Vagina (tissue), 2 donors: Measurements from ENCODE around the gene KLHDC9. TPM values are rescaled to one million over a fixed set of nuclear protein-coding genes. Genes with fewer than 3 reads are reported as not detected.

Experiments used
- DNase-seq, 2 donors: peaks; one replicate each; pipeline ENCODE4 v3.0.0-alpha.2; 2017; ENCODE audit errors: extremely low spot score in 2 of 2
- H3K27ac ChIP-seq: fragments of 200-600 bp; sonication (generic); one replicate; pipeline ENCODE4 v1.5.1; 2019
- H3K27me3 ChIP-seq: fragments of 200-600 bp; sonication (generic); one replicate; pipeline ENCODE4 v1.5.1; 2019
- H3K36me3 ChIP-seq, 2 donors: fragments of 200-600 bp; sonication (generic); one replicate each; pipeline ENCODE4 v1.5.1; 2017 to 2019
- H3K4me1 ChIP-seq: fragments of 200-600 bp; sonication (generic); one replicate; pipeline ENCODE4 v1.5.1; 2019
- H3K4me3 ChIP-seq, 2 donors: fragments of 200-600 bp; sonication (generic); 1 replicate in 1 of 2; 2 replicates in 1 of 2; pipeline ENCODE4 v1.5.1; 2016 to 2019
- H3K9me3 ChIP-seq: fragments of 200-600 bp; sonication (generic); one replicate; pipeline ENCODE4 v1.5.1; 2019
- CTCF ChIP-seq, 3 experiments: fragments of 450-650 bp in 2 of 3; fragments of 200-600 bp in 1 of 3; sonication (generic) in 1 of 3; IDR thresholded peaks; one replicate each; pipeline ENCODE4 v1.5.1; 2017 to 2019; ENCODE audit warnings: antibody characterized with exemption in 3 of 3, mild to moderate bottlenecking in 2 of 3, moderate library complexity in 2 of 3
- POLR2A ChIP-seq, 2 donors: fragments of 450-650 bp; IDR thresholded peaks; one replicate each; pipeline ENCODE4 v1.6.1; 2017; ENCODE audit warnings: antibody characterized with exemption in 2 of 2, mild to moderate bottlenecking in 2 of 2, moderate library complexity in 2 of 2
- POLR2AphosphoS5 ChIP-seq, 2 donors: sonication (generic); formaldehyde crosslinking; IDR thresholded peaks; one replicate each; pipeline ENCODE4 v1.9.0; 2017; ENCODE audit warnings: antibody characterized with exemption in 2 of 2, mild to moderate bottlenecking in 2 of 2, low read depth in 1 of 2; ENCODE audit not compliant: insufficient read depth in 1 of 2
- intact Hi-C: fragments of 100-400 bp; cut with DNase I; formaldehyde crosslinking; loops from one replicate; pipeline ENCODE4 v1.15.1; 2023
- total RNA-seq: library from RNA; depleted of rRNA; stranded (reverse); fragments of >200 nt; gene quantifications from one replicate; pipeline ENCODE4 v1.2.3, GENCODE V29; 2016

KLHDC9 gene
- total RNA-seq, 1 donor from 2014 or later, result 9.3 TPM

GRCh38 chr1:161133220-161133740, 35.1 kb downstream of the KLHDC9 start:
- H3K9me3 ChIP-seq, result no peaks in the 10 kb centered on the region
- H3K27me3 ChIP-seq, result no peaks in the 10 kb centered on the region
- peaks cover 0 to 12% of the 10 kb centered on the region in 2 donors for H3K36me3 ChIP-seq
- peaks cover 47% of the 10 kb centered on the region for H3K4me1 ChIP-seq
- intact Hi-C loops, result no loop called here
- TF ChIP-seq CTCF (IDR thresholded peaks at IDR 0.05), result no peak
- peak in 1 of 2 donors; percentile 2 for TF ChIP-seq POLR2AphosphoS5 (IDR thresholded peaks at IDR 0.05; ENCODE audit: insufficient read depth in 1 of 2, low read depth in 1 of 2)
- H3K27ac ChIP-seq, result peak overlapping the region; percentile 96
- no peak for DNase-seq
- peak overlapping the region; percentile 59 to 73 for H3K4me3 ChIP-seq

GRCh38 chr1:161137881-161138280, 39.7 kb downstream of the KLHDC9 start:
- Histone ChIP-seq H3K4me1 (peaks cover 11% of the 10 kb centered on the region), H3K4me3 (no peak overlapping the region), H3K36me3 (no peaks in the 10 kb centered on the region), H3K27me3 (no peaks in the 10 kb centered on the region), H3K27ac (no peak overlapping the region), H3K9me3 (no peaks in the 10 kb centered on the region)
- DNase-seq, result no peak
- TF ChIP-seq CTCF (IDR thresholded peaks at IDR 0.05) (no peak), POLR2A (IDR thresholded peaks at IDR 0.05) (no peak), POLR2AphosphoS5 (IDR thresholded peaks at IDR 0.05; ENCODE audit: insufficient read depth in 1 of 2, low read depth in 1 of 2) (no peak)
- intact Hi-C loops, result no loop called here

- H3K4me3 ChIP-seq, result no peak overlapping the region
- no peaks in the 10 kb centered on the region for H3K36me3 ChIP-seq
- no peak overlapping the region for H3K27ac ChIP-seq
- H3K9me3 ChIP-seq, result no peaks in the 10 kb centered on the region
- intact Hi-C loops, result no loop called here
- TF ChIP-seq CTCF (IDR thresholded peaks at IDR 0.05) (no peak), POLR2AphosphoS5 (IDR thresholded peaks at IDR 0.05; ENCODE audit: insufficient read depth in 1 of 2, low read depth in 1 of 2) (no peak)
- peaks cover 9% of the 10 kb centered on the region for H3K4me1 ChIP-seq
- no peaks in the 10 kb centered on the region for H3K27me3 ChIP-seq
- DNase-seq, result no peak
Measured at GRCh38 chr1:161138431-161138830, 40.3 kb downstream of the KLHDC9 start.

- H3K36me3 ChIP-seq, result no peaks in the 10 kb centered on the region
- no peak overlapping the region for H3K27ac ChIP-seq
- H3K4me3 ChIP-seq, result no peak overlapping the region
- TF ChIP-seq CTCF (IDR thresholded peaks at IDR 0.05), result peak in 2 of 3 experiments; percentile 4 to 23
- no peak for TF ChIP-seq POLR2A (IDR thresholded peaks at IDR 0.05)
- no peak for DNase-seq
- no peaks in the 10 kb centered on the region for H3K4me1 ChIP-seq
- H3K9me3 ChIP-seq, result no peaks in the 10 kb centered on the region
- no peaks in the 10 kb centered on the region for H3K27me3 ChIP-seq
- intact Hi-C loops, result no loop called here
Measured at GRCh38 chr1:161139766-161140165, 41.6 kb downstream of the KLHDC9 start.

GRCh38 chr1:161140755-161141400, 42.7 kb downstream of the KLHDC9 start:
- Histone ChIP-seq H3K36me3 (no peaks in the 10 kb centered on the region), H3K4me3 (no peak overlapping the region), H3K27ac (no peak overlapping the region), H3K9me3 (no peaks in the 10 kb centered on the region), H3K4me1 (no peaks in the 10 kb centered on the region), H3K27me3 (no peaks in the 10 kb centered on the region)
- TF ChIP-seq CTCF (IDR thresholded peaks at IDR 0.05) (no peak), POLR2AphosphoS5 (IDR thresholded peaks at IDR 0.05; ENCODE audit: insufficient read depth in 1 of 2, low read depth in 1 of 2) (no peak), POLR2A (IDR thresholded peaks at IDR 0.05) (no peak)
- intact Hi-C loops, result no loop called here
- no peak for DNase-seq
